ENCODE measurements around the gene PGAM1.
"Not testable (repeated sequence)": the region's sequence is repeated elsewhere in the genome, so short reads cannot be mapped to it uniquely, and the experiment has no call there.

PGAM1 gene

DNA sequence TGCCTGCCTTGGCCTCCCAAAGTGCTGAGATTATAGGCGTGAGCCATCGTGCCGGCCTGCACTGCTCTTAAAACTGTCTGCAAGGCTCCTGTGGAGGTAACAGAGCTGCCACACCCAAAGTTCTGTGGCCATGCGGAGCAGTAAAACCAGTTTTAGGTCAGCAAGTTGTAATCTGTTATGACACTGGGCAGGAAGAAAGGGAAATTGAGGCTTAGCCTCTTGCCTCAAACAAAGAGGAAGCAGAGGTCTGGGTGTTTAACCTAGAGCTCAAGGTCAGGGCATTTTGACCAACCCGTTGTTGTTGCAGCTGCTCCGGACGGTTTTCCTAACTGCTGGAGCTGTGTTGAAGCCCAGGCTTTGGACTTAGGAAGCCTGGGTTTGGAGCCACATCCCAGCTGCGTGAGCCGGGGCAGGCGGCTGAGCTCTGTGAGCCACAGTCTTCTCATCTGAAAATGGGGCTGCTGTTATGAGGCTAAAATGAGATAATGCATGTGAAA is 17.4 kb upstream of the PGAM1 start:
- DNase-seq (ENCODE audit: low spot score), result no peak

DNA sequence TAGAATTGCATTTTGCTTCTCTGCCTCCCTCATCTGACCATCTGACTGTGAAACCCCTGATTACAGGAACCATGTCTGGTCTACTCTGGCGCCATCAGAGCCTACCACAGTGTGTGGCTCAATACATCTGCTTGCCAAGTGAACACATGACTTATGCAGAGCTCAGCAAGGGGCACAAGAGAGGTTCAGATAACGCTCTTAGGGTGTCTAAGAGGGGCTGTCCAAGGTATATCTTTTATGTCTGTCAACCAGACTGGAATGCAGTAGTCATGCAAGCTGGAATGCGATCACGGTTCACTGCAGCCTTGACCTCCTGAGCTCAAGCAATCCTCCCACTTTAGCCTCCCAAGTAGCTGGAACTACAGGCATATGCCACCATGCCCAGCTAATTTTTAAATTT is 14.6 kb upstream of the PGAM1 start:
- no peak for DNase-seq (ENCODE audit: low spot score)

DNA sequence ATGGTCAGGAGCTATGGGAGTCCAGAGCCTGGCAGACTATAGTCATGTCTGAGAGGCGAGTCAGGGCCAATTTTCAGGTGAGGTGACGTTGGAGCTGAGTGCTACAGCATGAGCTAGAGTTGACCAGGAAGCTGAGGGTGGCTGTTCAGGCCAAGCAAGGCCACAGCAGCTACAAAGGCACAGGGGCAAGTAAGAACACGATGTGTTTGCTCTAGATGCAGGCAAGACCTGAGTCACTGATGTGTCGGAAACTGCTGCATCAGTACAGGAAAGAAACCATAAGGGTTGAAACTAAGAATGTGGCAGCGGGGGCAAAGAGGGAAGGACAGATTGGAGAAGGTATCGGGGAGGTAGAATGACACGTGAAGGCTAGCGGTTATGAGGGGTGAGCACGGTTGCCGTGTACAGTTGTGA is 13.1 kb upstream of the PGAM1 start:
- no peak for DNase-seq (ENCODE audit: low spot score)

DNA sequence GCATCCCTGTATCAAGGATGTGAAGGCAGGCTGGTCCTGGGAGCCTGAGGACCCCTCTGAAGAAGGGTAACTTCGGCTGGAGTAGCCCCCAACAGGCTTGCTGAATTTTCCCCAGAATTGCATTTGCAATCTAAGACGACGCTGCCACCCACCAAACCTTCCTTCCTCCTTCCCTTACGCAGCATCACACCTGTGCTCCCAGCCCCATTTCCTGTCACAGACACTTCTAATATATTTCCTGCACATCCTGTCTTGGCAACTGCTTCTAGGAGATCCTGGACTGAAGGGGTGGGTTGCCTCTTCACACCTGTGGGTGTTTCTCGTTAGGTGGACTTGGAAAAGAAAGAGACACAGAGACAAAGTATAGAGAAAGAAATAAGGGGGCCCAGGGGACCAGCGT is 9.4 kb upstream of the PGAM1 start:
- no peak for DNase-seq (ENCODE audit: low spot score)

DNA sequence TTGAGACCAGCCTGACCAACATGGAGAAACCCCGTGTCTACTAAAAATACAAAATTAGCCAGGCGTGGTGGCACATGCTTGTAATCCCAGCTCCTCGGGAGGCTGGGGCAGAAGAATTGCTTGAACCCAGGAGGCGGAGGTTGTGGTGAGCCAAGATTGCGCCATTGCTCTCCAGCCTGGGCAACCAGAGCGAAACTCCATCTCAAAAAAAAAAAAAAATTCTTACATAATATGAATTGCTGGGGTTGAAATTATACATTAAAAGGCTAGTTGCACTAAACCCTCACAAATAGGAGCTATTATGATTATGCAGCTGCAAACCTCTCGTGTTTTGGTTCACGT is 2.3 kb upstream of the PGAM1 start:
- DNase-seq (ENCODE audit: low spot score), result not testable (repeated sequence)

DNA sequence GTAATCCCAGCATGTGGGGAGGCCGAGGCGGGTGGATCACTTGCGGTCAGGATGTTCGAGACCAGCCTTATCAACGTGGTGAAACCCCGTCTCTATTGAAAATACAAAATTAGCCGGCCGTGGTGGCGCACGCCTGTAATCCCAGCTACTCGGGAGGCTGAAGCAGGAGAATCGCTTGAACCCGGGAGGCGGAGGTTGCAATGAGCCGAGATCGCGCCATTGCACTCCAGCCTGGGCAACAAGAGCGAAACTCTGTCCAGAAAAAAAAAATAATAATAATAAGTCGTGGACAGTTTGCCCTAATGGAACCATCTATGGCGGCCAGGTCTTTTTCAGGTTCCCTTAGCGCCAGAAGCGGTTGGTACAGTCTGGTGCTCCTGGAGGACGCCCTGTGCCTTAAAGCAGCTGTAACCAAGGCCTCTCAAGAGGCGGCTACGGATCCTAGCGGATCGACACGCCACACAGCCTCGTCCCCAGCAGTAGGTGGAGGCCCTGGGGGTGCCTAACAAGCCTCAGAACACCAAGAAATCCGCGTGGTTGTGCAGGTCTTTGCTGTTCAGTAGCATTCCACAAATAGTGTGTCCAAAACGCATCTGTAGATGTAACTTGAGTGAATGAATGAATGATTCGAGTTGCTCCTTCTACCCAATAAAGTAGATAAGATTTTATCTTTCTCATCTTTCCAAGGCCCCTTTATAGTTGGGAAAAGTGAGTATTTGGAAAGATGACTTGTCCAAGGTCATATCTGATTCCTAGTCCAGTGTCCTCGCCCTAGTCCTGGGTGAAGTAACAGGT is 982 bp downstream of the PGAM1 start:
- no peak for DNase-seq (ENCODE audit: low spot score)

DNA sequence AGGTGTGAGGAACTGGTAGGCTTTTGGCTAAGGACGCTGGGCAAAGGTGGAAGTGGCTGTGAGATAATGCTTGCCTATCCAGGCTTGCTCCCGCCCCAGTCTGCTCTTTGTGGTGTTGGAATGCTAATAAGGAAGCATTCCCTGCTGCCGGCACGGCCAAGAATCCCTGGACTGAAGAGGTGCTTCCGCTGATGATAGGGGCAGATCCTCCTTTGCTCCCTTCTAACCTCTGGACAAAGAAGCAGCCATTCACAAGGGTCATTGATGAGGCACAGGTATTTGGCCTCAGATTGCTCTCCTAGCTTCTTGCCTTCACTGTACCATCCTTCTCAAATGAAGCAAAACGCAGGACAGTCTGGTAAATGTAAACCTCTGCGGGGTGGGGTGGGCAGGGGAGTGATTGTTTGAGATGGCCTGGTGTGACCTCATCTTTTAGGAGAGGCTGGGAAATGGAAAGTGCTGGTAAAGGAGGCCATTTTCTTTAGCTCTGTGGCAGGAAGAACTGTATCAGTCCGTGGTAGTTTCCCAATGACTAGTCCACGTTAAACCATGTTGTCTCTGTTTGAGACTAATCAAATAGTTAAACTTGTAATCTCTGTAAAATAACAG is 1.7 kb downstream of the PGAM1 start:
- DNase-seq (ENCODE audit: low spot score), result no peak

DNA sequence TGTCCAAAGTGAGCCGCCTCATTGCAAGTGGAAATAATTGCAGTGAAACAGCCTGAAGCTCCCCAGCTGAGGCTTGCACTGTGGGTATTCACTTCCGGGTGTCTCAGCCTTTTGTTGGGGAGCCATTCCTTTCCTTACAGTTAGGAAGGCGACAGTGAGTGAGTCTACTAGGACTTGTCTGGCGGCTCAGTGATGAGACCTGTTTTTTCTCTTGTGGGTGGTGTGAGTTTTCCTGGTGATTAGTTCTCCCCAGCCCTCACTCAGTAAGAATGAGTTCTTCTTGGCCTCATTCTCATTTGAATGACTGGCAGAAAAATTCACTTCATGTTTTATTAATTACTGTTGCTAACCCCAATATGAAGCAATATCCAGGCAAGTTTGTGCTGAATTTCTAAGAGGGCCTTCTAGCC is 2.6 kb downstream of the PGAM1 start:
- DNase-seq (ENCODE audit: low spot score), result no peak

DNA sequence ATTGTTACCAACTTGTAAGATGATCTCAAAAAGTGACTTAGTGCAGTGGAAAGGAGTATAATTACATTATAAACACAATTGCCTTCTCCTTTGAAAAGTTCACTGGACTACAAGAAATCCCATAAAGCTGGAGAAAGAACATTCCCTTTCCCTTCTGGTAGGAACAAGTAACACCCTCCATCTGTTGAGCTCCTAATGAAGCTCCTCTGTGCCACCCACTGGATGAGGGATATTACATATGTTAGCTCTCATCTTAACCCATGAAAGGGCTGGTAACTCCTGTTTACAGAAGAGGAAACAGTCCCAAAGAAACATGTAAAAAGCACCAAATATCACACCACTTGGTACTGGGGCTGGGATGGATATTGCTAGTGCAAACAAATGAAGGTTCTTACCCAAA is 8.1 kb downstream of the PGAM1 start:
- DNase-seq (ENCODE audit: low spot score), result no peak

DNA sequence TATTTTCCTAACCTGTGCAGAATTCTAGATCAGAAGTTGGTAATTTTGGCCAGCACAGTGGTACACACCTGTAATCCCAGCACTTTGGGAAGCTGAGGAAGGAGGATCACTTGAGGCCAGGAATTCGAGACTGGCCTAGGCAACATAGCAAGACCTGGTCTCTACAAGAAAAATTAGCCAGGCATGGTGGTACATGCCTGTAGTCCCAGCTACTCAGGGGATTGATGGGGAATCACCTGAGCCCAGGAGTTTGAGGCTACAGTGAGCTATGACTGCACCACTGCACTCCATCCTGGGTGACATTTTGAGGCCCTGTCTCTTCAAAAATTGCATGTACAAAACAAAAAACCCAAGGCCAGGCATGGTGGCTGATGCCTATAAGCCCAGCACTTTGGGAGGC is 8.6 kb downstream of the PGAM1 start:
- DNase-seq (ENCODE audit: low spot score), result no peak

DNA sequence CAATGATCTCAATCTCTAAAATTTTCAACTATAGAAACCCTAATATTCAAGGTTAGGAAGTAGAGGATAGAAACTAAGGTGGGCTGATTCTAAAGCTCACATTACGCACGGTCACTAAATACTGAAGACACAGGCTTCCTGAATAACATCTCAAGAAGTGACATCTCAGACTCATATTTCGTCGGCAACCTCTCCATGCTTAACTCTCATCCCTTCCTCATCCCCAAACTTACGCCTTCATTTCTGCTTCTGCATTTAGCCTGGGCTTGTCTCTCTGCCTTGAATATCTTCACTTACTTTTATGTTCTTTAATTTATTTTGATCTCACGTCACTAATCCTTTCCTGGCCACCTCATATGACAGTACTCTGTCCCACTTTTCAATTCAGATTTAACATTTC is 9.2 kb downstream of the PGAM1 start:
- DNase-seq (ENCODE audit: low spot score), result no peak

DNA sequence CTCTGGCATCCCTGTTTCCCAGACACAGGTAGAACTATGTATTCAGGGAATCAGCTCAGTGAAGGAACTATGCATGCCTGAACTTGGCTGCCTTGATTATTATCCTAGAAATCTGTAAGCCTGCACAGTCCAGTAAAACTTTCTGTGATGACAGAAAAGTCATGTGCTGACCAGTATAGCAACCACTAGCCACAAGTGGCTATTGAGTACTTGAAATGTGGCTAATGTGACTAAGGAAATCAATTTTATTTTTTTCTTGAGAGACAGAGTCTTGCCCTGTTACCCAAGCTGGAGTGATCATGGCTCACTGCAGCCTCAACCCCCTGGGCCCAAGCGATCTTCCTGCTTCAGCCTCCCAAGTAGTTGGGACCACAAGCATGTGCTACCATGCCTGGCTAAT is 16.3 kb downstream of the PGAM1 start:
- no peak for DNase-seq (ENCODE audit: low spot score)

DNA sequence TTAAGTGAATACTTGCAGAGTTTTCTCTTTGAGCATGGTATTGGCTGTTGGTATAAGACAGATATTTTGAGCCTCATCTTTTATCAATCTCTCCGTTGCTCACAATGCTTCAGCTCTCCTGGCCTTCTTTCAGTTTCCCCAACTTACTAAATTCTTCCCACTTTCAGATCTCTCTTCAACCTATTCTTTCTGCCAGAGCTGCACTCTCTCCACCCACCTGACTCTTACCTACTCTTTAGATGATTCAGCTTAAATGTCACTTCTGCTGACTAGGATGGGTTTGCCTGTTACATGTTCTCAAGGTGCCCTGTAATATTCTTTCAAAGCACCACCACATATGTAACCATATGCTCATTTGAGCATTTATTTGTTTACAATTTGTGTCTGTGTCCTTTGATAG is 18.2 kb downstream of the PGAM1 start:
- no peak for DNase-seq (ENCODE audit: low spot score)

DNA sequence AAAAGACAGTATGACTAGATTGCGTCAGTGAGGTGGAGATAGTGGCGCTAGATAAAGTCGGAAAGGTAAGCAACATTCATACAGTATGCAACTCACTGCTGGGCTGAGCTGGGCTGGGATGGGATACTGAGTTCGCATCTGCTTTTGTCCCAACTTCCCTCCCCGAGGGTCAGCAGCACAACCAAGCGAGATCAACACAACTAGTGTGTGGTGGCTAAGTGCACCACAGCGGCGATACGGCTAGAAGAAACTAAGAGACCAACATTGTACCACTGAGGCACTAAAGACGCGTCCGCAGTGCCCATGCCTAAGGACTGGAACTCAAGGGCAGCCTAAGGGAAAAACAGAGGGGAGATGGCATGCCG is 19.3 kb downstream of the PGAM1 start:
- DNase-seq (ENCODE audit: low spot score), result no peak

DNA sequence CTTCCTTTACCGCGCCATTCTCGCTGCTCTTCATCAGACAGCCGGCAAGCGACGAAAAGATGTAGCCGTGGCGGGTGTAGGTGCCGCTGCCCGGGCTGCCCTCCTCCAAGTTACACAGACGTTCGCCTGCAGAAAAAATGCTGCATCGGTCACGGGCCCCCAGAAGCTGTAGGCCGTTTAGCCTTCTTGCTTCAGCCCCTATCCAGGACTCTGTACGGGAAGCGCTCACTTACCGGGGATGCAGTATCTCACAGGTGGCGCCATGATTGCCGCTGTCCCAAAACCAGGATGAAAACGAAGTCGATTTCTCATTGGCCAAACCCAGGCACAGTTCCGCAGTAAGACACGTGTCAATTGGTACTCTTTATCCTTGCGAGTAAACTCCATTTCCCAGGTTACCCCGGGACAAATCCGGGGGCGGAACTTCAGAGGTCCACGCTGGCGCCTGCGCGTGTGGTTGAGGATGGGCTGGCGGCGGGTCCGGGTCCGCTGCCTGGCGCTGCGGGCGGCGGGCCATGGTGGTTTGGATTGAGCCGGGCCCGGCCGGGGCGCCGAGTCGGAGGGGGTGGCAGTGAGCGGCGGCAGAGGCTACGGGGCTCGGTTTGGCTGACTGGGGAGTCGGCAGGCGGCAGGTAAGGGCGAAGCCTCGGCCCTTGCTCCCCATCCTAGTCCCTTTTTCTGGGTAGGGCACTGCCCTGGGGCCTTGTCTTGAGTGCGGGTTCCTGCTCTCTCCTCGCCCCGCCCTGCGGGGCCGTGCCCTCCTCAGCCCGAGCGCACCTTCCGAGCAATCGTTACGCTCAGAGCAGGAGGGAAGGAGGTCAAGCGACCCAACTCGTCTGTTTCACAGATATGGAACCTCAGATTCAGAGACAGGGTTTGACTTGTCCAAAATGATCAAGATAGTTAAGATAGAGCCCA is 20.0 kb downstream of the PGAM1 start, which contains the start of the genes EXOSC1 and ZDHHC16:
TSS of gene EXOSC1 (minus strand) at position 285 of the 918 bp plus-strand sequence. CDS start at position 264, 21 bp downstream.
TSS of gene ZDHHC16 (plus strand) at position 454 of the 918 bp plus-strand sequence. CDS start 5,501 bp downstream, outside the sequence.
- peak; percentile 94 for DNase-seq (ENCODE audit: low spot score)

DNA sequence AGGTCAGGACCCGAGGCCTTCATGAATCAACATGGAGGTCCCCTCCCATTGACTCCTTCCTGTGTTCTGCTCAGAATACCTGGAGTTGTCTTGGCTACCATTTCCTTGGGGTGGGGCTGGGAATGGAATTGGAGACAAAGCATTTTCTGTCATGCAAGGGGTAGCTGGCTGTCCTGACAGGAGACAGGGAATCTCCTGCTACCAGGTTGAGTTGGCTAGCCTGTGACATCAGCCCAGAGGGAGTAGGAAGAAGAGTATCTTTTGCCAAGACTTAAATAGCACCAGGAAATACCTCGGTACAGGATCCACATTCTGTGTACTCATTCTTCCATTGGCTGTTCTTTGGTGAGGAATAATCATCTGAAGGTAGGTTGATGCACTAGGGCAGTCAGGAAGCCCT is 24.8 kb downstream of the PGAM1 start:
- DNase-seq (ENCODE audit: low spot score), result no peak

DNA sequence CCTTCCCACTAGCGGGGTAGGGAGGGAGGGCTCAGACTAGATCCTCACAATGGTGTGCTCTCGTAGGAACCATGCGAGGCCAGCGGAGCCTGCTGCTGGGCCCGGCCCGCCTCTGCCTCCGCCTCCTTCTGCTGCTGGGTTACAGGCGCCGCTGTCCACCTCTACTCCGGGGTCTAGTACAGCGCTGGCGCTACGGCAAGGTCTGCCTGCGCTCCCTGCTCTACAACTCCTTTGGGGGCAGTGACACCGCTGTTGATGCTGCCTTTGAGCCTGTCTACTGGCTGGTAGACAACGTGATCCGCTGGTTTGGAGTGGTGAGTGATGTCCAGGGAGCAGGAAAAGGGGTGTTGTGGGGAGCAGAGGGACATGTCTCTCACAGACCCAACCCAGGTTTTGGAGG is 25.6 kb downstream of the PGAM1 start:
- DNase-seq (ENCODE audit: low spot score), result no peak

DNA sequence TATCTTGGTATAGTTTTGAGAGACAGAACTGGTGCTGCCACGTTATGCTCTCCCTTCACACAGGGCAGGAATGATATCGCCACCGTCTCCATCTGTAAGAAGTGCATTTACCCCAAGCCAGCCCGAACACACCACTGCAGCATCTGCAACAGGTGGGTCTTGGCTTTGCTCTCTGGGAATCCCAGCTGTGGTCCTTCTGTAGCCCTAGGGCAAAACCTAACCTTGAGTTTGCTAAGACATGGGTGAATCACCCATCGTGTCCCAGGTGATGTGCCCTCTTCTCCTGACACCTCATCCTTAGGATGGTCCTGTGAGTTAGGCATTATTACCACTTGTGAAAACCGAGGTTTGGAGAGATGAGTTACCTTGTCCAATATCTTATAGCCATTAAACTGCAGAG is 26.4 kb downstream of the PGAM1 start:
- DNase-seq (ENCODE audit: low spot score), result no peak

DNA sequence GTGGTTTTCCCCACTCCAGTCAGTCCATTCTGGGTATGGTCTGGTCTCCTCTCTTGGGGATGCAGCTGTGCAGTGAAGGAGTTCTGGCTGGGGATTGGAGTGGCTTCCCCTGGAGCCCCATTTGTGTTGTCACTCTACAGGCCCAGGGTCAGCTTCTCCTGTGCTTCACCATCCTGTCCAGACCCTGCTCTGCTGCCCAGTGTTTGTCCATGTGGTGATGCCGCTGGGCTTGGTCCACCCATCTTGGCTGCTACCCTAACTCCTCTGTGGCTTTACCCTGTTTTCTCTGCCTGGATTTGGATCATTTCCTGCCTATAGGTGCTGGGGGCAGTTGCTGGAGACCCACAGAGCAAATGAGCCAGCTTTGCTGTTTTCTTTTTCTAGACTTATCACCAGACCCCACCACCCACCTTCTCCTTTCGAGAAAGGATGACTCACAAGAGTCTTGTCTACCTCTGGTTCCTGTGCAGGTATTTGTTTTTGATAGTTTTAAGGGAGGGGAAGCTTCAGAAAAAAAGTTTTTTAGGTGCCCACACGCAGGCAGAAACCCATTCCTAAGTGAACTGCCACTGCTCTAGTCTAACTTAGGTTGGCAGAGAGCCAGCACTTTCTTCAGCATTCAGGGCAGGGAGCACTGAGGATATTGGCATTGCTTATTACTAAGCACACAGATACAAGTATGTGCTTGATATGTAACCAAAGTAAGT is 28.5 kb downstream of the PGAM1 start:
- DNase-seq (ENCODE audit: low spot score), result no peak

DNA sequence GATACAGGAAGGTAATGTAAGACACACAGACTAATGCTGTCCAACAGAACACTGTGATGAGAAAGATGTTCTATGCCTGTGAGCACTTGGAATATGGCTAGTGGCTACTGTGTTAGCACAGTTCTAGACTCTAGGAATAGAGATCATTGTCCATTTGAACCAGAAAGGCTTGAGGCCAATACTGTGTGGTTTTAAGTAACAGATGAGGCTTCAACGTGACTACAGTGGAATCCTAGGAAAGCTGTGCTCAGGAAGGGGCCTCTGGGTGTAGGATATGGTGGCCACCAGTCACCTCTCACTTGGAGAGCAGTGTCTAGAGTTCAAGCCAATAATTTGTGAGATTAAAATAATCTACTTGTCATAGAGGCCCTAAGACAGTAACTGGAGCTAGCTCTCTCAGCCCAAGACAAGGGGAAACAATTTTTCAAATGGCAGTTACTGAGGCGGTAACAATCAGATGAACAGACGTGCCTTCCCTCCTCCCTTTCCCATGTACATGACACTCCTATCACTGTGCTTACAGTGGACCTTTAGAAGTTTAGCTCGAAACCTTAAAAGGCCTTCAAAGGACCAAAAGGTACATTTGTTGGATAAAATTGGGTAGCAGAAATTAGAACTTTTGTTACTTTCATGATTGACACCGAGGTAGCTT is 30.2 kb downstream of the PGAM1 start:
- no peak for DNase-seq (ENCODE audit: low spot score)

DNA sequence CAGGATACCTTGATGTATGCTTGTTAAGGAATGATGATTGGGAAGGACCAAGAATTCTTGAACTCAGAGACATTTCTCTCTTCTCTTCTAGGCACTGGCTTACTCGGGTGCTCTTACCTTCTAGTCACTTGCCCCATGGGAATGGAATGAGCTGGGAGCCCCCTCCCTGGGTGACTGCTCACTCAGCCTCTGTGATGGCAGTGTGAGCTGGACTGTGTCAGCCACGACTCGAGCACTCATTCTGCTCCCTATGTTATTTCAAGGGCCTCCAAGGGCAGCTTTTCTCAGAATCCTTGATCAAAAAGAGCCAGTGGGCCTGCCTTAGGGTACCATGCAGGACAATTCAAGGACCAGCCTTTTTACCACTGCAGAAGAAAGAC is 30.7 kb downstream of the PGAM1 start:
- DNase-seq (ENCODE audit: low spot score), result no peak

DNA sequence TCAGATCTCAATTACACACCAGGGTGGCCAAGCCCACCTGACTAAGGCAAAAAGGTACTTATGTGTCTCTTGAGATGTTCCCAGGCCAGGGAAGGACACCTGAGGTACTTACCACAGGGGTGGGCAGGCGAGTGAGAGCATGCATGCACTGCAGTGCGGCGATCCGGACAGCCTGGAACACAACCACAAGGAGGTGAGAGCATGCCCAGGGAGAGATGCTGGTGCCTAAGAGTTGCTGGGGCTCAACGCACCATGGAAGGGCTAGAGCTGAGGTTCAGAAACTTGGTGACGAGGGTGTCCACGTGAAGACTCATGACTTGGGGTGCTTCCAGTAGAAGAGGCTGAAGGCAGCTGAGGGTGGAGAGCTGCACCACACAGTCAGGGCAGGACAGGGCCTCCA is 33.1 kb downstream of the PGAM1 start:
- no peak for DNase-seq (ENCODE audit: low spot score)

Measured in COLO829 (cell line).